T-helper 1 cell treated with Interleukin-12 subunit alpha and Interleukin-12 subunit beta and Interleukin-4 antibody, amounts not matched to agents 30 μg/mL and 1 μg/mL, for 36 hours (primary cell): ENCODE results near the gene EPHA10.

Experiments used
- H3K27ac Mint-ChIP-seq: one replicate; pipeline ENCODE4 v1.8.0; 2021; ENCODE audit warnings: mild to moderate bottlenecking, mixed read lengths
- H3K27me3 Mint-ChIP-seq: one replicate; pipeline ENCODE4 v1.8.0; 2021; ENCODE audit warnings: low read depth, mixed read lengths
- H3K36me3 Mint-ChIP-seq: one replicate; pipeline ENCODE4 v1.8.0; 2021; ENCODE audit warnings: low read depth, mixed read lengths
- H3K4me1 Mint-ChIP-seq: one replicate; pipeline ENCODE4 v1.8.0; 2021; ENCODE audit warnings: low read depth, mixed read lengths
- H3K4me3 Mint-ChIP-seq: one replicate; pipeline ENCODE4 v1.8.0; 2021; ENCODE audit warnings: mild to moderate bottlenecking, moderate library complexity, mixed read lengths
- H3K9me3 Mint-ChIP-seq: one replicate; pipeline ENCODE4 v1.8.0; 2021; ENCODE audit warnings: mixed read lengths

EPHA10 gene

GRCh38 chr1:37764888-37765441 is at the start of gene EPHA10:
Gene EPHA10 (minus strand): TSS chr1:37765120. CDS start chr1:37765066, 54 bp downstream.
- no peaks in the 10 kb centered on the region for H3K4me1 Mint-ChIP-seq
- H3K36me3 Mint-ChIP-seq, result peaks cover 3% of the 10 kb centered on the region
- H3K4me3 Mint-ChIP-seq, result no peak within 1 kb of the TSS
- H3K9me3 Mint-ChIP-seq, result no peaks in the 10 kb centered on the region
- peak within 1 kb of the TSS; percentile 10 for H3K27ac Mint-ChIP-seq
- H3K27me3 Mint-ChIP-seq, result peaks cover 73% of the 10 kb centered on the region

- Mint-ChIP-seq H3K4me1 (peaks cover 8% of the 10 kb centered on the region), H3K27me3 (no peaks in the 10 kb centered on the region), H3K9me3 (no peaks in the 10 kb centered on the region), H3K36me3 (peaks cover 12% of the 10 kb centered on the region), H3K27ac (no peak overlapping the region), H3K4me3 (no peak overlapping the region)
Observed at GRCh38 chr1:37814252-37814651, 49.3 kb upstream of the EPHA10 start.

- Mint-ChIP-seq H3K27ac (no peak overlapping the region), H3K27me3 (no peaks in the 10 kb centered on the region), H3K4me1 (peaks cover 11% of the 10 kb centered on the region), H3K36me3 (peaks cover 12% of the 10 kb centered on the region), H3K9me3 (no peaks in the 10 kb centered on the region), H3K4me3 (no peak overlapping the region)
Observed at GRCh38 chr1:37813529-37814145, 48.7 kb upstream of the EPHA10 start.

GRCh38 chr1:37811027-37811655 is 46.2 kb upstream of the EPHA10 start:
- Mint-ChIP-seq H3K4me1 (peaks cover 17% of the 10 kb centered on the region), H3K36me3 (peaks cover 13% of the 10 kb centered on the region), H3K4me3 (no peak overlapping the region), H3K27ac (no peak overlapping the region), H3K9me3 (no peaks in the 10 kb centered on the region), H3K27me3 (no peaks in the 10 kb centered on the region)

- peaks cover 20% of the 10 kb centered on the region for H3K4me1 Mint-ChIP-seq
- H3K27me3 Mint-ChIP-seq, result no peaks in the 10 kb centered on the region
- no peaks in the 10 kb centered on the region for H3K9me3 Mint-ChIP-seq
- no peak overlapping the region for H3K27ac Mint-ChIP-seq
- H3K36me3 Mint-ChIP-seq, result peaks cover 20% of the 10 kb centered on the region
- H3K4me3 Mint-ChIP-seq, result no peak overlapping the region
Observed at GRCh38 chr1:37809942-37810341, 45.0 kb upstream of the EPHA10 start.

- H3K4me1 Mint-ChIP-seq, result peaks cover 20% of the 10 kb centered on the region
- H3K36me3 Mint-ChIP-seq, result peaks cover 27% of the 10 kb centered on the region
- no peaks in the 10 kb centered on the region for H3K27me3 Mint-ChIP-seq
- H3K9me3 Mint-ChIP-seq, result no peaks in the 10 kb centered on the region
- peak overlapping the region; percentile 95 for H3K4me3 Mint-ChIP-seq
- peak overlapping the region; percentile 97 for H3K27ac Mint-ChIP-seq
Observed at GRCh38 chr1:37808369-37809319, 43.7 kb upstream of the EPHA10 start.

GRCh38 chr1:37807555-37808368 is 42.8 kb upstream of the EPHA10 start, which contains the start of the genes C1orf122 and YRDC:
Gene C1orf122 (plus strand): TSS chr1:37807790. CDS start chr1:37808405, 615 bp downstream.
Gene YRDC (minus strand): TSS chr1:37808208. CDS start chr1:37808180, 28 bp downstream.
- H3K27me3 Mint-ChIP-seq, result no peaks in the 10 kb centered on the region
- peaks cover 20% of the 10 kb centered on the region for H3K4me1 Mint-ChIP-seq
- H3K36me3 Mint-ChIP-seq, result peaks cover 32% of the 10 kb centered on the region
- peak within 1 kb of the TSS; percentile 97 for H3K27ac Mint-ChIP-seq
- H3K4me3 Mint-ChIP-seq, result peak within 1 kb of the TSS; percentile 95
- no peaks in the 10 kb centered on the region for H3K9me3 Mint-ChIP-seq

GRCh38 chr1:37807220-37807554 is 42.3 kb upstream of the EPHA10 start:
- Mint-ChIP-seq H3K9me3 (no peaks in the 10 kb centered on the region), H3K27me3 (no peaks in the 10 kb centered on the region)

GRCh38 chr1:37802439-37802838 is 37.5 kb upstream of the EPHA10 start:
- peaks cover 9% of the 10 kb centered on the region for H3K4me1 Mint-ChIP-seq

More at GRCh38 chr1:37807220-37807554, 42.3 kb upstream of the EPHA10 start:
- peaks cover 20% of the 10 kb centered on the region for H3K4me1 Mint-ChIP-seq
- peaks cover 38% of the 10 kb centered on the region for H3K36me3 Mint-ChIP-seq
- H3K27ac Mint-ChIP-seq, result peak overlapping the region; percentile 72
- H3K4me3 Mint-ChIP-seq, result peak overlapping the region; percentile 82

GRCh38 chr1:37797750-37798345 is 32.9 kb upstream of the EPHA10 start:
- Mint-ChIP-seq H3K9me3 (no peaks in the 10 kb centered on the region), H3K36me3 (peaks cover 21% of the 10 kb centered on the region), H3K4me3 (no peak overlapping the region), H3K27ac (no peak overlapping the region), H3K4me1 (peaks cover 6% of the 10 kb centered on the region), H3K27me3 (peaks cover 16% of the 10 kb centered on the region)

More at GRCh38 chr1:37802439-37802838, 37.5 kb upstream of the EPHA10 start:
- no peaks in the 10 kb centered on the region for H3K27me3 Mint-ChIP-seq
- peaks cover 45% of the 10 kb centered on the region for H3K36me3 Mint-ChIP-seq
- H3K27ac Mint-ChIP-seq, result no peak overlapping the region
- H3K4me3 Mint-ChIP-seq, result no peak overlapping the region
- no peaks in the 10 kb centered on the region for H3K9me3 Mint-ChIP-seq

- Mint-ChIP-seq H3K27me3 (peaks cover 38% of the 10 kb centered on the region), H3K36me3 (peaks cover 14% of the 10 kb centered on the region), H3K9me3 (no peaks in the 10 kb centered on the region), H3K27ac (no peak overlapping the region), H3K4me1 (peaks cover 6% of the 10 kb centered on the region), H3K4me3 (peak overlapping the region; percentile 69)
Observed at GRCh38 chr1:37795340-37796125, 30.6 kb upstream of the EPHA10 start.

- Mint-ChIP-seq H3K4me1 (peaks cover 6% of the 10 kb centered on the region), H3K27ac (no peak overlapping the region), H3K27me3 (peaks cover 44% of the 10 kb centered on the region), H3K4me3 (peak overlapping the region; percentile 69), H3K9me3 (no peaks in the 10 kb centered on the region), H3K36me3 (peaks cover 6% of the 10 kb centered on the region)
Observed at GRCh38 chr1:37794372-37795339, 29.7 kb upstream of the EPHA10 start.
